Measurements from ENCODE around the gene CATSPERE.

GRCh38 chr1:244601336-244601735 is 140.3 kb downstream of the CATSPERE start:
- TF ChIP-seq CTCF (IDR thresholded peaks at IDR 0.05): no peak
- TF ChIP-seq POLR2A (IDR thresholded peaks at IDR 0.05): no peak
